ENCODE data around the gene PTGER4. TPM values are rescaled to one million over a fixed set of nuclear protein-coding genes. Genes with fewer than 3 reads are reported as not detected.
"Not testable (repeated sequence)": the region's sequence is repeated elsewhere in the genome, so short reads cannot be mapped to it uniquely, and the experiment has no call there.

PTGER4 gene
- total RNA-seq, 6 experiments from 2014 or later: 0.84 to 4.4 (median 2.9) TPM

DNA sequence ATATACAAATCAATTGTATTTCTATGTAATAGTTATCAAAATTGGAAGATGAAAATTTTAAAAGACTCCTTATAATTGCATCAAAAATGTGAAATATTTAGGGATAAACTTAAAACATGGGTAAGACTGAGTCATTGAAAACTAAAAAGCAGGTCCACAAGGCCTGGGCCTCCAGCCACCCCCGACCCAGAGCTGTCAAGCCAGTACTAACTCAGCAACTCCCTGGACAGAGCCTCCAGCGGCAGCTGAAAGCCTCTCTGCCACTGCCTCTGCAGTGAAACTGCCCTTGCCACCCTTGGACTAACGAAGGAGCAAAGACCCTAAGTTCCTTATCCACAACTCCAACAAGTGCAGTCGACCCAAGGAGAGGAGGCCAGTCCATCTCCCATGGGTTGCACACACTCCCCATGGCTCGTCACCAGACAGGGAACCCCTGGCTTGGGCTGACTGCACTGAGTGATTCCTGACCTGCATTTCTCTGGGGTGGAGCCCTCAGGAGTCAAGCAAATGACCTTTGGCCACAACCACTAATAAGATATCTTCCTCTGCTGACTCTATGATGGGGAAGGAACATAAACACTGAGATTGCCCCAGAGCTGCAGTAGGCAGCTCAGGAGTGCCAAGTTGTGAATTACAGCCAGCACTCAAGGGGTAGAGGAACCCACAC lies 20.5 kb downstream of the PTGER4 start:
- Histone ChIP-seq H3K4me3 (no peak overlapping the region), H3K4me1 (no peaks in the 10 kb centered on the region), H3K27me3 (no peaks in the 10 kb centered on the region), H3K27ac (no peak overlapping the region), H3K36me3 (no peaks in the 10 kb centered on the region), H3K9me3 (peaks cover 0 to 3% (median 0%) of the 10 kb centered on the region in 4 donors)
- ATAC-seq: no peak
- TF ChIP-seq, protein P1, sequence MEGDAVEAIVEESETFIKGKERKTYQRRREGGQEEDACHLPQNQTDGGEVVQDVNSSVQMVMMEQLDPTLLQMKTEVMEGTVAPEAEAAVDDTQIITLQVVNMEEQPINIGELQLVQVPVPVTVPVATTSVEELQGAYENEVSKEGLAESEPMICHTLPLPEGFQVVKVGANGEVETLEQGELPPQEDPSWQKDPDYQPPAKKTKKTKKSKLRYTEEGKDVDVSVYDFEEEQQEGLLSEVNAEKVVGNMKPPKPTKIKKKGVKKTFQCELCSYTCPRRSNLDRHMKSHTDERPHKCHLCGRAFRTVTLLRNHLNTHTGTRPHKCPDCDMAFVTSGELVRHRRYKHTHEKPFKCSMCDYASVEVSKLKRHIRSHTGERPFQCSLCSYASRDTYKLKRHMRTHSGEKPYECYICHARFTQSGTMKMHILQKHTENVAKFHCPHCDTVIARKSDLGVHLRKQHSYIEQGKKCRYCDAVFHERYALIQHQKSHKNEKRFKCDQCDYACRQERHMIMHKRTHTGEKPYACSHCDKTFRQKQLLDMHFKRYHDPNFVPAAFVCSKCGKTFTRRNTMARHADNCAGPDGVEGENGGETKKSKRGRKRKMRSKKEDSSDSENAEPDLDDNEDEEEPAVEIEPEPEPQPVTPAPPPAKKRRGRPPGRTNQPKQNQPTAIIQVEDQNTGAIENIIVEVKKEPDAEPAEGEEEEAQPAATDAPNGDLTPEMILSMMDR (IDR thresholded peaks at IDR 0.05): no peak
- TF ChIP-seq POLR2A (IDR thresholded peaks at IDR 0.05): no peak
- WGBS (ENCODE audit: insufficient coverage, low coverage, low lambda C conversion rate, missing lambda C conversion rate): no CpG with 5 or more reads among the region's 5 CpGs
- no peak for DNase-seq
- intact Hi-C loops (cut with DNase I): no loop called here

DNA sequence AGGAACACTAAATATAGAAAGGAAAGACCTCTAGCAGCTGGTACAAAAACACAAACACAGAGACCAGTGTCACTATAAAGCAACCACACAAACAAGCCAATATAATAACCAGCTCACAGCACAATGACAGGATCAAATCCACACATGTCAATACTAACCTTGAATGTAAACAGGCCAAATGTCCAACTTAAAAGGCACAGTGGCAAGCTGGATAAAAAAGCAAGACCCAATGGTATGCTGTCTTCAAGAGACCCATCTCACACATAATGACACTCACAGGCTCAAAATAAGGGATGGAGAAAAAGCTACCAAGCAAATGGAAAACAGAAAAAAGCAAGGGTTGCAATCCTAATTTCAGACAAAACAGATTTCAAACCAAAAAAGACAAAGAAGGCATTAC lies 22.3 kb downstream of the PTGER4 start:
- H3K27me3 ChIP-seq; H3K36me3 ChIP-seq; H3K27ac ChIP-seq; ATAC-seq; intact Hi-C loops (cut with DNase I); H3K4me3 ChIP-seq; H3K9me3 ChIP-seq; H3K4me1 ChIP-seq; DNase-seq: not testable (repeated sequence)

DNA sequence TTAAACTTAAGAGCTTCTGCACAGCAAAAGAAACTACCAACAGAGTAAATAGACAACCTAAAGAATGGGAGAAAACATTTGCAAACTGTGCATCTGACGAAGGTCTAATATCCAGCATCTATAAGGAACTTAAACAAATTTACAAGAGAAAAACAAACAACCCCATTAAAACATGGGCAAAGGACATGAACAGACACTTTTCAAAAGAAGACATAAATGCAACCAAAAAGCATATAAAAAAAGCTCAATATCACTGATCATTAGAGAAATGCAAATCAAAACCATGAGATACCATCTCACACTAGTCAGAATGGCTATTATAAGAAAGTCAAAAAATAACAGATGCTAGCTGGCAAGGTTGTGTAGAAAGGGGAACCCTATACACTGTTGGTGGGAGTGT lies 25.8 kb downstream of the PTGER4 start:
- intact Hi-C loops (cut with DNase I); DNase-seq: not testable (repeated sequence)

GRCh38 chr5:40710575-40710974 lies 30.9 kb downstream of the PTGER4 start:
- H3K27ac ChIP-seq; H3K4me3 ChIP-seq; H3K9me3 ChIP-seq; H3K4me1 ChIP-seq; H3K36me3 ChIP-seq; H3K27me3 ChIP-seq; DNase-seq; intact Hi-C loops (cut with DNase I); ATAC-seq: not testable (repeated sequence)

More for the DNA sequence above, 25.8 kb downstream of the PTGER4 start:
- not testable (repeated sequence) for H3K4me3 ChIP-seq, H3K4me1 ChIP-seq, H3K27ac ChIP-seq, H3K36me3 ChIP-seq, ATAC-seq, H3K9me3 ChIP-seq, H3K27me3 ChIP-seq
- 83% methylated on average over 1 of the region's 1 CpG for WGBS (ENCODE audit: insufficient coverage, low coverage, low lambda C conversion rate, missing lambda C conversion rate)

DNA sequence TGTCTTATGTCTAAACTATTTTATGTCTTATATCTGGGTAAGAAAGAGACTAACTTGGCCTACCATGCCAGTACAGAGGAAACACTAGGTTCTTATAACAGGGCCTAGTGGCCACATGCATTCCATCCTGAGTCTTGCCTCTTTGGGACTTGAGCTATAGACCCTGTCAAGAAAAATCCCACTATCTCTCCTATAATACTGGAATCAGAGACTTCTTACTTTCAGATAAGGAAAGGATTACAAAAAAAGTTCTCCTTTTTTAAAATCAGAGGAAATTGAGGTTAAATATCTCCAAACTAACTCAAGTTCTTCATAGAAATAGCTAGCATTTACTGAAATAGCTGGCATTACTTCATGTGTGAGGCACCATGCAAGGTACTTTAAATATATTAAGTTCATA lies 34.3 kb downstream of the PTGER4 start:
- no peak for TF ChIP-seq POLR2A (IDR thresholded peaks at IDR 0.05)
- TF ChIP-seq, protein P1 (IDR thresholded peaks at IDR 0.05): no peak
- intact Hi-C loops (cut with DNase I): no loop called here
- H3K27ac ChIP-seq: no peak overlapping the region

DNA sequence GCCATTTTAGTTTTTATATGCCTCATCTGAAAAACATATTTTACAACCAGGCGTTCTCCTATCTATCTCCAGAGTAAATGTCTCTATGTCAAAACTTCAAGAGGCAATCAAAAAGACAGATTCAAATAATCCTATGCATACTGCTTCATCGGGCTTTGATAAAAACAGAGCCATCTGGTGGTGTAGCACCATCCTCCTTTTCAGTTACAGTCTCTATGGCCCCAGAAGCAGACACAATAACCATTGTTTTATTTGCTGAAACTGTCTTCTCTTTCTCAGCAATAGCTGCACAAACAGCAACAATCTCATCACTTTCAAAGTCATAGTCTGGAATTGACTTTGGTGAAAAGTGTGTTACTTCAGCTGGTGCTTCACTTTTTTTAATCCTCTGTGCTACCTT lies 36.3 kb downstream of the PTGER4 start:
- Histone ChIP-seq H3K4me1 (peaks cover 0 to 31% (median 3%) of the 10 kb centered on the region in 4 donors), H3K27me3 (no peaks in the 10 kb centered on the region), H3K36me3 (no peaks in the 10 kb centered on the region), H3K9me3 (no peaks in the 10 kb centered on the region), H3K27ac (no peak overlapping the region), H3K4me3 (no peak overlapping the region)
- no peak for DNase-seq
- TF ChIP-seq POLR2A (IDR thresholded peaks at IDR 0.05): no peak
- TF ChIP-seq, protein P1 (IDR thresholded peaks at IDR 0.05): peak in 2 of 4 donors; percentile 16 to 19
- no peak for ATAC-seq
- intact Hi-C loops (cut with DNase I): no loop called here
- WGBS (ENCODE audit: insufficient coverage, low coverage, low lambda C conversion rate, missing lambda C conversion rate): 39% methylated on average over 2 of the region's 2 CpGs

More for the DNA sequence above, 34.3 kb downstream of the PTGER4 start:
- Histone ChIP-seq H3K36me3 (no peaks in the 10 kb centered on the region), H3K27me3 (no peaks in the 10 kb centered on the region), H3K4me1 (peaks cover 0 to 20% (median 0%) of the 10 kb centered on the region in 4 donors), H3K4me3 (no peak overlapping the region), H3K9me3 (no peaks in the 10 kb centered on the region)
- ATAC-seq (no peak), DNase-seq (no peak)
